ENCODE measurements around the gene CDC42BPB. TPM values are rescaled to one million over a fixed set of nuclear protein-coding genes. Genes with fewer than 3 reads are reported as not detected.

Gene CDC42BPB
- total RNA-seq, 1 experiment from 2014 or later: 96.9 TPM

DNA sequence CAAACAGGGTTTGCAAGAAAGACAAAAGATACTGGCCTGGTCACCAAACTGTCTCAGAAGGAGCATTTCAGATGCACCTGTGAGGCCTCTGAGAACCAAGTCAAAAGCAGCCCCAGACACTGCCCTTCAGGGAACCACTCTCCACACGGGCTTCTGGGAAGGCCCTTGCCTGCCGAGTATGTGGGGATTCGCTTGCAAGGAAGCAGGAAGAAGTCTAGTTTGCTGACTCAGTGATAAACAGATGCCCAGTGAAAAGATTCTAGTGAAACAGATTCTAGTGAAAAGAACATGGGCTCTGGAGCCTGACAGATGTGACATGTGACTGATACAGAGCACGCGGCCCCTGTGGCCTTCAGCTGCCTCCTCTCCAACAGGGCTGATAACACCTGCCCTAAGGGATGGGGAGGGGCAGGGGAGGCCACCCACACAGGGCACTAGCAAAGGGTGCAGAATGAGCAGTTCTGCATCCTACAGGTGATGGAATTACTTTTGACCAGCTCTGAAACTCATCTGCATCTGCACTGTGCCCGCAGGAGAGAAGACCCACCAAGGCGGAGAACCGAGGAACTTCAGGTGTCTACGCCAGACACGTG lies 115.8 kb downstream of the CDC42BPB start:
- H3K27ac Mint-ChIP-seq: no peak overlapping the region
- H3K36me3 Mint-ChIP-seq: peaks cover 50% of the 10 kb centered on the region
- TF ChIP-seq, protein P1, sequence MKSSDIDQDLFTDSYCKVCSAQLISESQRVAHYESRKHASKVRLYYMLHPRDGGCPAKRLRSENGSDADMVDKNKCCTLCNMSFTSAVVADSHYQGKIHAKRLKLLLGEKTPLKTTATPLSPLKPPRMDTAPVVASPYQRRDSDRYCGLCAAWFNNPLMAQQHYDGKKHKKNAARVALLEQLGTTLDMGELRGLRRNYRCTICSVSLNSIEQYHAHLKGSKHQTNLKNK (CRISPR knock-in tag; IDR thresholded peaks at IDR 0.05): no peak
- no peak for TF ChIP-seq MXD4 (CRISPR knock-in tag; IDR thresholded peaks at IDR 0.05; ENCODE audit: borderline replicate concordance)
- TF ChIP-seq, protein P2, sequence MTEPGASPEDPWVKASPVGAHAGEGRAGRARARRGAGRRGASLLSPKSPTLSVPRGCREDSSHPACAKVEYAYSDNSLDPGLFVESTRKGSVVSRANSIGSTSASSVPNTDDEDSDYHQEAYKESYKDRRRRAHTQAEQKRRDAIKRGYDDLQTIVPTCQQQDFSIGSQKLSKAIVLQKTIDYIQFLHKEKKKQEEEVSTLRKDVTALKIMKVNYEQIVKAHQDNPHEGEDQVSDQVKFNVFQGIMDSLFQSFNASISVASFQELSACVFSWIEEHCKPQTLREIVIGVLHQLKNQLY (CRISPR knock-in tag; IDR thresholded peaks at IDR 0.05): no peak
- no peak for TF ChIP-seq OVOL2 (CRISPR knock-in tag; IDR thresholded peaks at IDR 0.05; ENCODE audit: borderline replicate concordance)
- TF ChIP-seq, protein P3, sequence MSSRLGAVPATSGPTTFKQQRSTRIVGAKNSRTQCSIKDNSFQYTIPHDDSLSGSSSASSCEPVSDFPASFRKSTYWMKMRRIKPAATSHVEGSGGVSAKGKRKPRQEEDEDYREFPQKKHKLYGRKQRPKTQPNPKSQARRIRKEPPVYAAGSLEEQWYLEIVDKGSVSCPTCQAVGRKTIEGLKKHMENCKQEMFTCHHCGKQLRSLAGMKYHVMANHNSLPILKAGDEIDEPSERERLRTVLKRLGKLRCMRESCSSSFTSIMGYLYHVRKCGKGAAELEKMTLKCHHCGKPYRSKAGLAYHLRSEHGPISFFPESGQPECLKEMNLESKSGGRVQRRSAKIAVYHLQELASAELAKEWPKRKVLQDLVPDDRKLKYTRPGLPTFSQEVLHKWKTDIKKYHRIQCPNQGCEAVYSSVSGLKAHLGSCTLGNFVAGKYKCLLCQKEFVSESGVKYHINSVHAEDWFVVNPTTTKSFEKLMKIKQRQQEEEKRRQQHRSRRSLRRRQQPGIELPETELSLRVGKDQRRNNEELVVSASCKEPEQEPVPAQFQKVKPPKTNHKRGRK (CRISPR knock-in tag; IDR thresholded peaks at IDR 0.05; ENCODE audit: borderline replicate concordance): no peak
- H3K27me3 Mint-ChIP-seq (ENCODE audit: low read depth): no peaks in the 10 kb centered on the region
- ATAC-seq (no peak), DNase-seq (ENCODE audit: low spot score) (no peak)
- POLR2A ChIA-PET: no interaction called here
- no peaks in the 10 kb centered on the region for H3K4me1 Mint-ChIP-seq
- H3K4me3 Mint-ChIP-seq: no peak overlapping the region
- no peaks in the 10 kb centered on the region for H3K9me3 Mint-ChIP-seq
- CTCF ChIA-PET: no interaction called here

DNA sequence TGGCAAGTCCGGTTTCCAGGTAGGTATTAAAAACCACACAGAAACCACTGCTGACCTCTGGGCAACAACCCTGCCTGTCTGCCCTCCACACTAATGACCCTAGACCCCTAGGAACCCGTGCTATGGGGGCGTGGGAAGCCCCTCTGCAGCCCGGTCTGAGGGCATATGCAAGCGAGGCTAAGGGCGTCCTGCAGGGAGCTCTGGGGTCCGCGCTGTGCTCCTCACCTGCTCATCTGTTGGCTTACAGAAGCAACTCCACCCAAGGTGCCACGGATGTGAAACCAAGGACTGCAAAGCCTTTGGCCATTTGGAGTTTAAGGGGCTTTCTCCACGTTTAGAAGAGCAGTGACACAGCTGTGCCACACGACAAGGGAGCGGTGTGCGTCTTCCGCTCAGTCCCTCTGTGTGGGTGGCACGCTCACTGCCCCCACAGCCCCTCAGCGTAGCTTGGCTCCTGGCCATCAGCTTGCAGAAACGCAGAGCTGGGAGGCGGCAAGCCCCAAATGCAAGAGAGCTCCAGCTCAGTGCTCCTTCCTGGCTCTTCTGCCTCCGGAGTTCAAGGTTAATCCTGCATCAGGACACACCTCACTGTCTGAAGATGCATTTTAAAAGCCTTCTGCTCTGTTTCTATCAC lies 116.5 kb downstream of the CDC42BPB start:
- POLR2A ChIA-PET: no interaction called here
- Mint-ChIP-seq H3K27me3 (ENCODE audit: low read depth) (no peaks in the 10 kb centered on the region), H3K27ac (no peak overlapping the region), H3K9me3 (no peaks in the 10 kb centered on the region), H3K4me3 (no peak overlapping the region), H3K4me1 (no peaks in the 10 kb centered on the region), H3K36me3 (peaks cover 45% of the 10 kb centered on the region)
- TF ChIP-seq NFE2L1 (CRISPR knock-in tag; IDR thresholded peaks at IDR 0.05) (no peak), TEAD4 (CRISPR knock-in tag; IDR thresholded peaks at IDR 0.05) (no peak), ZNF138 (CRISPR knock-in tag; conservative IDR thresholded peaks at IDR 0.05) (no peak), OVOL2 (CRISPR knock-in tag; IDR thresholded peaks at IDR 0.05; ENCODE audit: borderline replicate concordance) (no peak), SMAD3 (CRISPR knock-in tag; IDR thresholded peaks at IDR 0.05; ENCODE audit: borderline replicate concordance) (no peak), JUN (CRISPR knock-in tag; IDR thresholded peaks at IDR 0.05) (no peak), NR2C2 (CRISPR knock-in tag; IDR thresholded peaks at IDR 0.05) (no peak), FOXK1 (CRISPR knock-in tag; IDR thresholded peaks at IDR 0.05) (no peak), ZBTB21 (CRISPR knock-in tag; IDR thresholded peaks at IDR 0.05; ENCODE audit: borderline replicate concordance) (no peak)
- TF ChIP-seq, protein P4, sequence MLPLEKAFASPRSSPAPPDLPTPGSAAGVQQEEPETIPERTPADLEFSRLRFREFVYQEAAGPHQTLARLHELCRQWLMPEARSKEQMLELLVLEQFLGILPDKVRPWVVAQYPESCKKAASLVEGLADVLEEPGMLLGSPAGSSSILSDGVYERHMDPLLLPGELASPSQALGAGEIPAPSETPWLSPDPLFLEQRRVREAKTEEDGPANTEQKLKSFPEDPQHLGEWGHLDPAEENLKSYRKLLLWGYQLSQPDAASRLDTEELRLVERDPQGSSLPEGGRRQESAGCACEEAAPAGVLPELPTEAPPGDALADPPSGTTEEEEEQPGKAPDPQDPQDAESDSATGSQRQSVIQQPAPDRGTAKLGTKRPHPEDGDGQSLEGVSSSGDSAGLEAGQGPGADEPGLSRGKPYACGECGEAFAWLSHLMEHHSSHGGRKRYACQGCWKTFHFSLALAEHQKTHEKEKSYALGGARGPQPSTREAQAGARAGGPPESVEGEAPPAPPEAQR (CRISPR knock-in tag; IDR thresholded peaks at IDR 0.05): no peak
- TF ChIP-seq, protein P5, sequence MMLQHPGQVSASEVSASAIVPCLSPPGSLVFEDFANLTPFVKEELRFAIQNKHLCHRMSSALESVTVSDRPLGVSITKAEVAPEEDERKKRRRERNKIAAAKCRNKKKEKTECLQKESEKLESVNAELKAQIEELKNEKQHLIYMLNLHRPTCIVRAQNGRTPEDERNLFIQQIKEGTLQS (CRISPR knock-in tag; conservative IDR thresholded peaks at IDR 0.05): no peak
- TF ChIP-seq, protein P6, sequence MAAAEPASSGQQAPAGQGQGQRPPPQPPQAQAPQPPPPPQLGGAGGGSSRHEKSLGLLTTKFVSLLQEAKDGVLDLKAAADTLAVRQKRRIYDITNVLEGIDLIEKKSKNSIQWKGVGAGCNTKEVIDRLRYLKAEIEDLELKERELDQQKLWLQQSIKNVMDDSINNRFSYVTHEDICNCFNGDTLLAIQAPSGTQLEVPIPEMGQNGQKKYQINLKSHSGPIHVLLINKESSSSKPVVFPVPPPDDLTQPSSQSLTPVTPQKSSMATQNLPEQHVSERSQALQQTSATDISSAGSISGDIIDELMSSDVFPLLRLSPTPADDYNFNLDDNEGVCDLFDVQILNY (CRISPR knock-in tag; IDR thresholded peaks at IDR 0.05): no peak
- TF ChIP-seq, protein P7, sequence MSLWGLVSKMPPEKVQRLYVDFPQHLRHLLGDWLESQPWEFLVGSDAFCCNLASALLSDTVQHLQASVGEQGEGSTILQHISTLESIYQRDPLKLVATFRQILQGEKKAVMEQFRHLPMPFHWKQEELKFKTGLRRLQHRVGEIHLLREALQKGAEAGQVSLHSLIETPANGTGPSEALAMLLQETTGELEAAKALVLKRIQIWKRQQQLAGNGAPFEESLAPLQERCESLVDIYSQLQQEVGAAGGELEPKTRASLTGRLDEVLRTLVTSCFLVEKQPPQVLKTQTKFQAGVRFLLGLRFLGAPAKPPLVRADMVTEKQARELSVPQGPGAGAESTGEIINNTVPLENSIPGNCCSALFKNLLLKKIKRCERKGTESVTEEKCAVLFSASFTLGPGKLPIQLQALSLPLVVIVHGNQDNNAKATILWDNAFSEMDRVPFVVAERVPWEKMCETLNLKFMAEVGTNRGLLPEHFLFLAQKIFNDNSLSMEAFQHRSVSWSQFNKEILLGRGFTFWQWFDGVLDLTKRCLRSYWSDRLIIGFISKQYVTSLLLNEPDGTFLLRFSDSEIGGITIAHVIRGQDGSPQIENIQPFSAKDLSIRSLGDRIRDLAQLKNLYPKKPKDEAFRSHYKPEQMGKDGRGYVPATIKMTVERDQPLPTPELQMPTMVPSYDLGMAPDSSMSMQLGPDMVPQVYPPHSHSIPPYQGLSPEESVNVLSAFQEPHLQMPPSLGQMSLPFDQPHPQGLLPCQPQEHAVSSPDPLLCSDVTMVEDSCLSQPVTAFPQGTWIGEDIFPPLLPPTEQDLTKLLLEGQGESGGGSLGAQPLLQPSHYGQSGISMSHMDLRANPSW (CRISPR knock-in tag; conservative IDR thresholded peaks at IDR 0.05; ENCODE audit: low read depth): no peak
- DNase-seq (ENCODE audit: low spot score) (no peak), ATAC-seq (no peak)
- CTCF ChIA-PET: no interaction called here

All from WTC11 (cell line).